Neural cell (in vitro differentiated cells): ENCODE results near the gene CAMK2B.

Source experiments
- EP300 ChIP-seq: fragments of 450-650 bp; conservative IDR thresholded peaks from 2 replicates; pipeline ENCODE4 v1.6.1; 2014; ENCODE audit warnings: antibody characterized with exemption, mild to moderate bottlenecking, moderate library complexity; ENCODE audit not compliant: poor library complexity, severe bottlenecking
- EZH2 ChIP-seq: fragments of 200-600, 300-800 bp; shearing (Covaris generic), sonication (generic); IDR thresholded peaks from 2 replicates; pipeline ENCODE4 v1.6.1; 2014; ENCODE audit warnings: antibody characterized with exemption, low read length, borderline replicate concordance, mild to moderate bottlenecking; ENCODE audit not compliant: insufficient read depth, poor library complexity, severe bottlenecking
- MXI1 ChIP-seq: fragments of 450-650 bp; conservative IDR thresholded peaks from 2 replicates; pipeline ENCODE4 v1.6.1; 2014; ENCODE audit warnings: antibody characterized with exemption, mild to moderate bottlenecking; ENCODE audit not compliant: poor library complexity, severe bottlenecking
- POLR2AphosphoS5 ChIP-seq: IDR thresholded peaks from 2 replicates; pipeline ENCODE4 v1.6.1; 2012
- RAD21 ChIP-seq: fragments of 450-650 bp; conservative IDR thresholded peaks from 2 replicates; pipeline ENCODE4 v1.6.1; 2014; ENCODE audit warnings: antibody characterized with exemption, mild to moderate bottlenecking, moderate library complexity
- TAF1 ChIP-seq: IDR thresholded peaks from 2 replicates; pipeline ENCODE4 v1.6.1; 2012; ENCODE audit warnings: low read depth
- TF ChIP-seq, protein P1 (sequence below): fragments of 450-650 bp; IDR thresholded peaks from 2 replicates; pipeline ENCODE4 v1.5.1; 2014; ENCODE audit warnings: antibody characterized with exemption, mild to moderate bottlenecking, moderate library complexity; ENCODE audit not compliant: poor library complexity, severe bottlenecking
- TF ChIP-seq, protein P2 (sequence below): IDR thresholded peaks from 2 replicates; pipeline ENCODE4 v1.6.1; 2012; ENCODE audit warnings: borderline replicate concordance

DNA sequence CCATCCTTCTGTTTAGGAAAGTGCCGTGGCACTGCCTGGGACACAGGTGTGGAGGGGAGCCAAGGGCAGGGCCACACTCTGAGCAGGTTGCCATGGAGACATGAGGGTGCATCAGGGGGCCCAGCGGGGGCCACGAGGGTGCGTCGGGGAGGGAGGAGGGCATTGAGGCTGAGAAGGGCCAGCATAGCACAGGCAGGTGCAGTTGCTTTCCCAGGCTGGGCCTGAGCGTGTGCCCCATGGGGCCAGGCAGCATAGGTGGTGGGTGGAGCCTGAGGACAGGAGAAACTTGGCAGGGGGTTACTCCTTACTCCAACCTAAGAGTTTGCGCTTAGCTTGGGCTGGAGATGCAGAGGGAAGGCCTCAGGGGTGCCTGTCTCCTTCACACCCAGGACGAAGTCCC lies 109.4 kb downstream of the CAMK2B start:
- TF ChIP-seq TAF1: no peak
- TF ChIP-seq, protein P1, sequence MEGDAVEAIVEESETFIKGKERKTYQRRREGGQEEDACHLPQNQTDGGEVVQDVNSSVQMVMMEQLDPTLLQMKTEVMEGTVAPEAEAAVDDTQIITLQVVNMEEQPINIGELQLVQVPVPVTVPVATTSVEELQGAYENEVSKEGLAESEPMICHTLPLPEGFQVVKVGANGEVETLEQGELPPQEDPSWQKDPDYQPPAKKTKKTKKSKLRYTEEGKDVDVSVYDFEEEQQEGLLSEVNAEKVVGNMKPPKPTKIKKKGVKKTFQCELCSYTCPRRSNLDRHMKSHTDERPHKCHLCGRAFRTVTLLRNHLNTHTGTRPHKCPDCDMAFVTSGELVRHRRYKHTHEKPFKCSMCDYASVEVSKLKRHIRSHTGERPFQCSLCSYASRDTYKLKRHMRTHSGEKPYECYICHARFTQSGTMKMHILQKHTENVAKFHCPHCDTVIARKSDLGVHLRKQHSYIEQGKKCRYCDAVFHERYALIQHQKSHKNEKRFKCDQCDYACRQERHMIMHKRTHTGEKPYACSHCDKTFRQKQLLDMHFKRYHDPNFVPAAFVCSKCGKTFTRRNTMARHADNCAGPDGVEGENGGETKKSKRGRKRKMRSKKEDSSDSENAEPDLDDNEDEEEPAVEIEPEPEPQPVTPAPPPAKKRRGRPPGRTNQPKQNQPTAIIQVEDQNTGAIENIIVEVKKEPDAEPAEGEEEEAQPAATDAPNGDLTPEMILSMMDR: no peak
- TF ChIP-seq EZH2: no peak
- no peak for TF ChIP-seq POLR2AphosphoS5
- TF ChIP-seq, protein P2, sequence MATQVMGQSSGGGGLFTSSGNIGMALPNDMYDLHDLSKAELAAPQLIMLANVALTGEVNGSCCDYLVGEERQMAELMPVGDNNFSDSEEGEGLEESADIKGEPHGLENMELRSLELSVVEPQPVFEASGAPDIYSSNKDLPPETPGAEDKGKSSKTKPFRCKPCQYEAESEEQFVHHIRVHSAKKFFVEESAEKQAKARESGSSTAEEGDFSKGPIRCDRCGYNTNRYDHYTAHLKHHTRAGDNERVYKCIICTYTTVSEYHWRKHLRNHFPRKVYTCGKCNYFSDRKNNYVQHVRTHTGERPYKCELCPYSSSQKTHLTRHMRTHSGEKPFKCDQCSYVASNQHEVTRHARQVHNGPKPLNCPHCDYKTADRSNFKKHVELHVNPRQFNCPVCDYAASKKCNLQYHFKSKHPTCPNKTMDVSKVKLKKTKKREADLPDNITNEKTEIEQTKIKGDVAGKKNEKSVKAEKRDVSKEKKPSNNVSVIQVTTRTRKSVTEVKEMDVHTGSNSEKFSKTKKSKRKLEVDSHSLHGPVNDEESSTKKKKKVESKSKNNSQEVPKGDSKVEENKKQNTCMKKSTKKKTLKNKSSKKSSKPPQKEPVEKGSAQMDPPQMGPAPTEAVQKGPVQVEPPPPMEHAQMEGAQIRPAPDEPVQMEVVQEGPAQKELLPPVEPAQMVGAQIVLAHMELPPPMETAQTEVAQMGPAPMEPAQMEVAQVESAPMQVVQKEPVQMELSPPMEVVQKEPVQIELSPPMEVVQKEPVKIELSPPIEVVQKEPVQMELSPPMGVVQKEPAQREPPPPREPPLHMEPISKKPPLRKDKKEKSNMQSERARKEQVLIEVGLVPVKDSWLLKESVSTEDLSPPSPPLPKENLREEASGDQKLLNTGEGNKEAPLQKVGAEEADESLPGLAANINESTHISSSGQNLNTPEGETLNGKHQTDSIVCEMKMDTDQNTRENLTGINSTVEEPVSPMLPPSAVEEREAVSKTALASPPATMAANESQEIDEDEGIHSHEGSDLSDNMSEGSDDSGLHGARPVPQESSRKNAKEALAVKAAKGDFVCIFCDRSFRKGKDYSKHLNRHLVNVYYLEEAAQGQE: no peak
- no peak for TF ChIP-seq MXI1
- TF ChIP-seq EP300: no peak
- no peak for TF ChIP-seq RAD21
